AG08396 (cell line): ENCODE data around the gene LMO4.

Experiments
- DNase-seq: peaks from one replicate; pipeline ENCODE4 v3.0.0; 2012; ENCODE audit warnings: low spot score, mixed read lengths

LMO4 gene

GRCh38 chr1:87329051-87329525 lies 408 bp downstream of the LMO4 start:
- peak; percentile 47 for DNase-seq

- no peak for DNase-seq
Observed at GRCh38 chr1:87329526-87330056, 911 bp downstream of the LMO4 start.

GRCh38 chr1:87330057-87330884 lies 1.6 kb downstream of the LMO4 start:
- DNase-seq, result no peak

- DNase-seq, result no peak
Observed at GRCh38 chr1:87330885-87331364, 2.2 kb downstream of the LMO4 start.

GRCh38 chr1:87331365-87332241 lies 2.9 kb downstream of the LMO4 start:
- DNase-seq, result peak; percentile 53

- DNase-seq, result no peak
Observed at GRCh38 chr1:87333692-87334347, 5.1 kb downstream of the LMO4 start.

GRCh38 chr1:87334351-87335174 lies 5.9 kb downstream of the LMO4 start:
- DNase-seq, result peak; percentile 40

GRCh38 chr1:87335175-87335884 lies 6.7 kb downstream of the LMO4 start:
- peak; percentile 75 for DNase-seq

- no peak for DNase-seq
Observed at GRCh38 chr1:87336623-87337067, 8.0 kb downstream of the LMO4 start.

- DNase-seq, result no peak
Observed at GRCh38 chr1:87337606-87338005, 8.9 kb downstream of the LMO4 start.

GRCh38 chr1:87338566-87338965 lies 9.9 kb downstream of the LMO4 start:
- DNase-seq, result no peak

- DNase-seq, result no peak
Observed at GRCh38 chr1:87344231-87344630, 15.6 kb downstream of the LMO4 start.

GRCh38 chr1:87346130-87346814 lies 17.6 kb downstream of the LMO4 start:
- DNase-seq, result no peak

- DNase-seq, result no peak
Observed at GRCh38 chr1:87348341-87349019, 19.8 kb downstream of the LMO4 start.

GRCh38 chr1:87349036-87349435 lies 20.4 kb downstream of the LMO4 start:
- no peak for DNase-seq

- no peak for DNase-seq
Observed at GRCh38 chr1:87355894-87356293, 27.2 kb downstream of the LMO4 start.

- DNase-seq, result no peak
Observed at GRCh38 chr1:87356591-87356990, 27.9 kb downstream of the LMO4 start.

- DNase-seq, result no peak
Observed at GRCh38 chr1:87358219-87358618, 29.5 kb downstream of the LMO4 start.

- no peak for DNase-seq
Observed at GRCh38 chr1:87359586-87359985, 30.9 kb downstream of the LMO4 start.
